Fibroblast of lung (primary cell): ENCODE measurements around the gene EEIG1. TPM values are rescaled to one million over a fixed set of nuclear protein-coding genes. Genes with fewer than 3 reads are reported as not detected.

ENCODE experiments used
- DNase-seq, 2 donors: peaks; one replicate each; pipeline versions ENCODE4 v3.0.0 to v3.0.0-alpha.2; 2010; ENCODE audit warnings: low read depth in 2 of 2
- H2AFZ ChIP-seq: 2 replicates; pipeline ENCODE4 v1.5.1; 2012; ENCODE audit warnings: low read length, control low read depth, inconsistent platforms
- H3K27ac ChIP-seq: 2 replicates; pipeline ENCODE4 v1.5.1; 2011; ENCODE audit warnings: low read length, control low read depth; ENCODE audit not compliant: insufficient read depth
- H3K27me3 ChIP-seq: 2 replicates; pipeline ENCODE4 v1.5.1; 2011; ENCODE audit warnings: mild to moderate bottlenecking, low read length; ENCODE audit not compliant: control insufficient read depth, insufficient read depth
- H3K36me3 ChIP-seq: 2 replicates; pipeline ENCODE4 v1.5.1; 2011; ENCODE audit warnings: low read length; ENCODE audit not compliant: control insufficient read depth, insufficient read depth
- H3K4me1 ChIP-seq: 2 replicates; pipeline ENCODE4 v1.5.1; 2011; ENCODE audit warnings: low read length; ENCODE audit not compliant: control insufficient read depth, insufficient read depth; ENCODE audit errors: extremely low read depth
- H3K4me2 ChIP-seq: 2 replicates; pipeline ENCODE4 v1.5.1; 2011; ENCODE audit warnings: low read length, control low read depth; ENCODE audit not compliant: insufficient read depth; ENCODE audit errors: extremely low read depth
- H3K4me3 ChIP-seq, 4 experiments: fragments of 200-600 bp in 1 of 4; sonication (generic) in 1 of 4; replicated peaks in 1 of 4; 2 replicates each; pipeline ENCODE4 v1.5.1; 2011 to 2016; ENCODE audit warnings: low read length in 4 of 4, low read depth in 3 of 4, mild to moderate bottlenecking in 3 of 4, control low read depth in 2 of 4, inconsistent platforms in 1 of 4, mixed read lengths in 1 of 4; ENCODE audit not compliant: insufficient read depth in 1 of 4; ENCODE audit errors: control extremely low read depth in 1 of 4
- H3K79me2 ChIP-seq: 2 replicates; pipeline ENCODE4 v1.5.1; 2012; ENCODE audit warnings: mild to moderate bottlenecking, low read length, inconsistent platforms; ENCODE audit not compliant: control insufficient read depth, insufficient read depth
- H3K9ac ChIP-seq: 2 replicates; pipeline ENCODE4 v1.5.1; 2011; ENCODE audit warnings: mild to moderate bottlenecking, low read length, control low read depth; ENCODE audit not compliant: insufficient read depth
- H3K9me3 ChIP-seq: 2 replicates; pipeline ENCODE4 v1.5.1; 2012; ENCODE audit warnings: low read depth, low read length; ENCODE audit not compliant: control insufficient read depth, insufficient read depth
- H4K20me1 ChIP-seq: 2 replicates; pipeline ENCODE4 v1.5.1; 2011; ENCODE audit warnings: low read length; ENCODE audit not compliant: control insufficient read depth, insufficient read depth; ENCODE audit errors: extremely low read depth
- CTCF ChIP-seq, 2 donors: IDR thresholded peaks in 1 of 2; conservative IDR thresholded peaks in 1 of 2; 1 replicate in 1 of 2; 2 replicates in 1 of 2; pipeline ENCODE4 v1.5.1; 2011 to 2012; ENCODE audit warnings: low read length in 2 of 2, control low read depth in 1 of 2, inconsistent platforms in 1 of 2, low read depth in 1 of 2, mild to moderate bottlenecking in 1 of 2
- EZH2 ChIP-seq: IDR thresholded peaks from 2 replicates; pipeline ENCODE4 v1.5.1; 2012; ENCODE audit warnings: low read length, control low read depth, mild to moderate bottlenecking; ENCODE audit errors: missing control alignments
- polyA plus RNA-seq, 2 donors: library from polyadenylated mRNA; depleted of rRNA in 1 of 2; stranded (reverse) in 1 of 2; unstranded in 1 of 2; fragments of >200 nt; gene quantifications; 2 replicates each; pipeline ENCODE4 v1.2.1, GENCODE V29; 2011 to 2012; ENCODE audit warnings: missing spikeins in 1 of 2
- total RNA-seq: library from RNA; depleted of rRNA; stranded (reverse); fragments of >200 nt; gene quantifications from 2 replicates; pipeline ENCODE4 v1.2.1, GENCODE V29; 2014

EEIG1 gene
- total and polyA plus RNA-seq, 2 donors (not counting 1 experiment from before 2014, with no cell fraction given) = 12.8 to 13.2 TPM

GRCh38 chr9:128008171-128008570 lies 27.4 kb upstream of the EEIG1 start:
- Histone ChIP-seq H3K27me3 (no peaks in the 10 kb centered on the region), H3K4me3 (no peak overlapping the region), H2AFZ (no peak overlapping the region), H3K9me3 (no peaks in the 10 kb centered on the region), H4K20me1 (no peaks in the 10 kb centered on the region), H3K4me1 (peaks cover 3% of the 10 kb centered on the region), H3K4me2 (no peak overlapping the region), H3K36me3 (no peaks in the 10 kb centered on the region), H3K9ac (no peak overlapping the region), H3K27ac (no peak overlapping the region), H3K79me2 (no peaks in the 10 kb centered on the region)
- DNase-seq = no peak
- TF ChIP-seq EZH2 = no peak
- no peak for TF ChIP-seq CTCF (conservative IDR thresholded peaks at IDR 0.05 in 1 of 2, IDR thresholded peaks at IDR 0.05 in 1 of 2; ENCODE audit: low read depth in 1 of 2, low read length in 2 of 2)

- Histone ChIP-seq H3K79me2 (no peaks in the 10 kb centered on the region), H3K4me1 (peaks cover 3% of the 10 kb centered on the region), H3K4me3 (no peak overlapping the region), H3K4me2 (no peak overlapping the region), H3K9ac (no peak overlapping the region), H3K9me3 (no peaks in the 10 kb centered on the region), H3K36me3 (no peaks in the 10 kb centered on the region), H4K20me1 (no peaks in the 10 kb centered on the region), H3K27me3 (no peaks in the 10 kb centered on the region), H2AFZ (no peak overlapping the region), H3K27ac (no peak overlapping the region)
- peak; percentile 47 to 73 for DNase-seq
- no peak for TF ChIP-seq EZH2
- no peak for TF ChIP-seq CTCF (conservative IDR thresholded peaks at IDR 0.05 in 1 of 2, IDR thresholded peaks at IDR 0.05 in 1 of 2; ENCODE audit: low read depth in 1 of 2, low read length in 2 of 2)
Observed at GRCh38 chr9:128007566-128008138, 26.9 kb upstream of the EEIG1 start.

GRCh38 chr9:128006332-128006996 lies 25.7 kb upstream of the EEIG1 start:
- H4K20me1 ChIP-seq = no peaks in the 10 kb centered on the region
- no peak overlapping the region for H3K27ac ChIP-seq
- H2AFZ ChIP-seq = no peak overlapping the region
- no peaks in the 10 kb centered on the region for H3K9me3 ChIP-seq
- H3K4me2 ChIP-seq = no peak overlapping the region
- H3K4me3 ChIP-seq = no peak overlapping the region
- no peak for TF ChIP-seq EZH2
- TF ChIP-seq CTCF (conservative IDR thresholded peaks at IDR 0.05 in 1 of 2, IDR thresholded peaks at IDR 0.05 in 1 of 2; ENCODE audit: low read depth in 1 of 2, low read length in 2 of 2) = no peak
- peaks cover 3% of the 10 kb centered on the region for H3K4me1 ChIP-seq
- H3K27me3 ChIP-seq = no peaks in the 10 kb centered on the region
- H3K36me3 ChIP-seq = no peaks in the 10 kb centered on the region
- H3K79me2 ChIP-seq = no peaks in the 10 kb centered on the region
- peak in 1 of 2 donors; percentile 51 for DNase-seq
- H3K9ac ChIP-seq = no peak overlapping the region
